ENCODE measurements around the gene ADAMTS10.

DNA sequence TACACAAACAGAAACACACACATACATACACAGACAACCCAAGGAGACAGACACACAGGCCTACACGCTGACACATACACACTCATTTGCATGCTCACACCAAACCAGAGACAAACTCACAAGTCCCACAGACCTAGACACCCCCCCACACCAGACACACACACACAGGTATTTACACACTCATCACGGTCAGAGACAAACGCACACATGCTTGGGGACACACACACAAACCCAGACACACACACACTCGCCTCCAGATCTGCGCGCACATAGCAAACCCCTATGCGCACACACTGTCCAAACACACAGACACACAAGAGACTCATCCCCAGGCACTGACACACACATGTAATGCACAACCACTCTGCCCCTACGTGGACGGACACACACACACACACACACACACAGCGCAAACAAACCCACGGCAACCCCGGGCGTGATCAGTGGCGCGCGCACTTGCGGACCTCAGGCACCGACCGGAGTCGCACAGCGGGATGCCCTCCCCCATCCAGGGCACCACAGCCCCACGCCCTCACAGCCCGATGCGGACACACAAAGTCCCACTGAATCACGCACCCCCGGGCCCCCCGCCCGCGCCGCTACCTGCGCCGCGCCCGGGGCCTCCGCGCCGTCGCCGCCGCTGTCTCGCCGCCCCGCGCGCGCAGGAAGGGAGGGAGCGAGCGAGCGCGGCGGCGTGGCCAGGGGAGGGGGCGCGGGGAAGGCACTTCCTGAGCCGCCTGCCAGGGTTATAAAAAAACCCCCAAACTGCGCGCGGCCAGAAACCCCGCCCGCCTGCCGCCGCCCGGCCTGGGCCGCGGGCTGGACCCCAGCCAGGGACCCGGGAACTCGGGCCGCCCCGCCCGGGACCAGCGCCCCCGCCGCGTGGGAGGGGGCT, at the start of gene ADAMTS10:
- TF ChIP-seq, protein P1, sequence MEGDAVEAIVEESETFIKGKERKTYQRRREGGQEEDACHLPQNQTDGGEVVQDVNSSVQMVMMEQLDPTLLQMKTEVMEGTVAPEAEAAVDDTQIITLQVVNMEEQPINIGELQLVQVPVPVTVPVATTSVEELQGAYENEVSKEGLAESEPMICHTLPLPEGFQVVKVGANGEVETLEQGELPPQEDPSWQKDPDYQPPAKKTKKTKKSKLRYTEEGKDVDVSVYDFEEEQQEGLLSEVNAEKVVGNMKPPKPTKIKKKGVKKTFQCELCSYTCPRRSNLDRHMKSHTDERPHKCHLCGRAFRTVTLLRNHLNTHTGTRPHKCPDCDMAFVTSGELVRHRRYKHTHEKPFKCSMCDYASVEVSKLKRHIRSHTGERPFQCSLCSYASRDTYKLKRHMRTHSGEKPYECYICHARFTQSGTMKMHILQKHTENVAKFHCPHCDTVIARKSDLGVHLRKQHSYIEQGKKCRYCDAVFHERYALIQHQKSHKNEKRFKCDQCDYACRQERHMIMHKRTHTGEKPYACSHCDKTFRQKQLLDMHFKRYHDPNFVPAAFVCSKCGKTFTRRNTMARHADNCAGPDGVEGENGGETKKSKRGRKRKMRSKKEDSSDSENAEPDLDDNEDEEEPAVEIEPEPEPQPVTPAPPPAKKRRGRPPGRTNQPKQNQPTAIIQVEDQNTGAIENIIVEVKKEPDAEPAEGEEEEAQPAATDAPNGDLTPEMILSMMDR (IDR thresholded peaks at IDR 0.05 in 2 of 3, conservative IDR thresholded peaks at IDR 0.05 in 1 of 3; ENCODE audit: borderline replicate concordance in 1 of 3, insufficient read depth in 1 of 3, low read depth in 2 of 3, low read length in 2 of 3) = no peak
- TF ChIP-seq SP1 (IDR thresholded peaks at IDR 0.05; ENCODE audit: low read depth) (no peak), EZH2 (IDR thresholded peaks at IDR 0.05) (no peak), POLR2AphosphoS5 (IDR thresholded peaks at IDR 0.05; ENCODE audit: low read depth, low read length) (peak; percentile 18; the same call in 1 of the 2 replicates), TCF7L2 (IDR thresholded peaks at IDR 0.05; ENCODE audit: borderline replicate concordance, extremely low read depth, insufficient read depth, insufficient read length) (no peak), JUND (IDR thresholded peaks at IDR 0.05) (no peak), SIN3A (IDR thresholded peaks at IDR 0.05; ENCODE audit: low read depth) (no peak), RAD21 (IDR thresholded peaks at IDR 0.05; ENCODE audit: low read depth) (no peak), POLR2A (IDR thresholded peaks at IDR 0.05; ENCODE audit: borderline replicate concordance, extremely low read depth, insufficient read depth, insufficient read length) (no peak), EGR1 (IDR thresholded peaks at IDR 0.05; ENCODE audit: low read depth) (no peak)
- TF ChIP-seq, protein P2, sequence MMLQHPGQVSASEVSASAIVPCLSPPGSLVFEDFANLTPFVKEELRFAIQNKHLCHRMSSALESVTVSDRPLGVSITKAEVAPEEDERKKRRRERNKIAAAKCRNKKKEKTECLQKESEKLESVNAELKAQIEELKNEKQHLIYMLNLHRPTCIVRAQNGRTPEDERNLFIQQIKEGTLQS (IDR thresholded peaks at IDR 0.05) = no peak
- TF ChIP-seq, protein P3, sequence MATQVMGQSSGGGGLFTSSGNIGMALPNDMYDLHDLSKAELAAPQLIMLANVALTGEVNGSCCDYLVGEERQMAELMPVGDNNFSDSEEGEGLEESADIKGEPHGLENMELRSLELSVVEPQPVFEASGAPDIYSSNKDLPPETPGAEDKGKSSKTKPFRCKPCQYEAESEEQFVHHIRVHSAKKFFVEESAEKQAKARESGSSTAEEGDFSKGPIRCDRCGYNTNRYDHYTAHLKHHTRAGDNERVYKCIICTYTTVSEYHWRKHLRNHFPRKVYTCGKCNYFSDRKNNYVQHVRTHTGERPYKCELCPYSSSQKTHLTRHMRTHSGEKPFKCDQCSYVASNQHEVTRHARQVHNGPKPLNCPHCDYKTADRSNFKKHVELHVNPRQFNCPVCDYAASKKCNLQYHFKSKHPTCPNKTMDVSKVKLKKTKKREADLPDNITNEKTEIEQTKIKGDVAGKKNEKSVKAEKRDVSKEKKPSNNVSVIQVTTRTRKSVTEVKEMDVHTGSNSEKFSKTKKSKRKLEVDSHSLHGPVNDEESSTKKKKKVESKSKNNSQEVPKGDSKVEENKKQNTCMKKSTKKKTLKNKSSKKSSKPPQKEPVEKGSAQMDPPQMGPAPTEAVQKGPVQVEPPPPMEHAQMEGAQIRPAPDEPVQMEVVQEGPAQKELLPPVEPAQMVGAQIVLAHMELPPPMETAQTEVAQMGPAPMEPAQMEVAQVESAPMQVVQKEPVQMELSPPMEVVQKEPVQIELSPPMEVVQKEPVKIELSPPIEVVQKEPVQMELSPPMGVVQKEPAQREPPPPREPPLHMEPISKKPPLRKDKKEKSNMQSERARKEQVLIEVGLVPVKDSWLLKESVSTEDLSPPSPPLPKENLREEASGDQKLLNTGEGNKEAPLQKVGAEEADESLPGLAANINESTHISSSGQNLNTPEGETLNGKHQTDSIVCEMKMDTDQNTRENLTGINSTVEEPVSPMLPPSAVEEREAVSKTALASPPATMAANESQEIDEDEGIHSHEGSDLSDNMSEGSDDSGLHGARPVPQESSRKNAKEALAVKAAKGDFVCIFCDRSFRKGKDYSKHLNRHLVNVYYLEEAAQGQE (IDR thresholded peaks at IDR 0.05; ENCODE audit: low read depth) = no peak
